ENCODE measurements around the gene TPI1.

TPI1 gene

GRCh38 chr12:6840761-6841515 lies 26.4 kb upstream of the TPI1 start, which contains the start of gene GNB3:
GNB3 (plus strand) TSS chr12:6840925; CDS start chr12:6841288, 363 bp downstream.
- TF ChIP-seq CTCF (conservative IDR thresholded peaks at IDR 0.05; ENCODE audit: low read depth, low read length), result no peak
- no peak within 1 kb of the TSS for H3K4me3 ChIP-seq (ENCODE audit: low read length)
- DNase-seq (ENCODE audit: low read depth), result no peak

GRCh38 chr12:6842075-6842474 lies 25.3 kb upstream of the TPI1 start:
- TF ChIP-seq CTCF (conservative IDR thresholded peaks at IDR 0.05; ENCODE audit: low read depth, low read length), result no peak
- no peak for DNase-seq (ENCODE audit: low read depth)
- no peak overlapping the region for H3K4me3 ChIP-seq (ENCODE audit: low read length)

GRCh38 chr12:6843118-6843902 lies 24.0 kb upstream of the TPI1 start:
- no peak for TF ChIP-seq CTCF (conservative IDR thresholded peaks at IDR 0.05; ENCODE audit: low read depth, low read length)
- DNase-seq (ENCODE audit: low read depth), result no peak
- H3K4me3 ChIP-seq (ENCODE audit: low read length), result no peak overlapping the region

GRCh38 chr12:6845395-6845794 lies 21.9 kb upstream of the TPI1 start:
- TF ChIP-seq CTCF (conservative IDR thresholded peaks at IDR 0.05; ENCODE audit: low read depth, low read length), result no peak
- DNase-seq (ENCODE audit: low read depth), result no peak
- H3K4me3 ChIP-seq (ENCODE audit: low read length), result no peak overlapping the region

GRCh38 chr12:6846316-6846869 lies 20.9 kb upstream of the TPI1 start:
- DNase-seq (ENCODE audit: low read depth), result no peak
- TF ChIP-seq CTCF (conservative IDR thresholded peaks at IDR 0.05; ENCODE audit: low read depth, low read length), result no peak
- no peak overlapping the region for H3K4me3 ChIP-seq (ENCODE audit: low read length)

GRCh38 chr12:6847676-6848075 lies 19.7 kb upstream of the TPI1 start:
- no peak for DNase-seq (ENCODE audit: low read depth)
- no peak for TF ChIP-seq CTCF (conservative IDR thresholded peaks at IDR 0.05; ENCODE audit: low read depth, low read length)
- no peak overlapping the region for H3K4me3 ChIP-seq (ENCODE audit: low read length)
